Fibroblast of skin of back (primary cell): ENCODE results near the gene ZNRF3.
"Not testable (repeated sequence)": the region's sequence is repeated elsewhere in the genome, so short reads cannot be mapped to it uniquely, and the experiment has no call there.

ENCODE experiments used
- DNase-seq: peaks from one replicate; pipeline ENCODE4 v3.0.0-alpha.2; 2013

The ZNRF3 gene

GRCh38 chr22:28985581-28986290 lies 102.4 kb downstream of the ZNRF3 start:
- DNase-seq: no peak

- no peak for DNase-seq
Measured at GRCh38 chr22:28986366-28986765, 103.0 kb downstream of the ZNRF3 start.

- DNase-seq: no peak
Measured at GRCh38 chr22:28988457-28988856, 105.1 kb downstream of the ZNRF3 start.

GRCh38 chr22:28989035-28989464 lies 105.7 kb downstream of the ZNRF3 start:
- DNase-seq: no peak

- DNase-seq: no peak
Measured at GRCh38 chr22:28989484-28989883, 106.1 kb downstream of the ZNRF3 start.

GRCh38 chr22:28989912-28990311 lies 106.5 kb downstream of the ZNRF3 start:
- no peak for DNase-seq

- no peak for DNase-seq
Measured at GRCh38 chr22:28992565-28993356, 109.4 kb downstream of the ZNRF3 start.

GRCh38 chr22:28994522-28994921 lies 111.2 kb downstream of the ZNRF3 start:
- DNase-seq: no peak

- DNase-seq: no peak
Measured at GRCh38 chr22:28995551-28995950, 112.2 kb downstream of the ZNRF3 start.

GRCh38 chr22:28997342-28997741 lies 114.0 kb downstream of the ZNRF3 start:
- DNase-seq: no peak

- no peak for DNase-seq
Measured at GRCh38 chr22:28998681-28999080, 115.3 kb downstream of the ZNRF3 start.

- no peak for DNase-seq
Measured at GRCh38 chr22:28999510-28999909, 116.1 kb downstream of the ZNRF3 start.

GRCh38 chr22:28999919-29000556 lies 116.7 kb downstream of the ZNRF3 start:
- DNase-seq: peak; percentile 50

GRCh38 chr22:29000641-29001040 lies 117.3 kb downstream of the ZNRF3 start:
- DNase-seq: no peak

- no peak for DNase-seq
Measured at GRCh38 chr22:29002603-29003002, 119.2 kb downstream of the ZNRF3 start.

GRCh38 chr22:29003552-29003951 lies 120.2 kb downstream of the ZNRF3 start:
- no peak for DNase-seq

GRCh38 chr22:29003975-29004646 lies 120.7 kb downstream of the ZNRF3 start:
- no peak for DNase-seq

GRCh38 chr22:29004647-29005371 lies 121.4 kb downstream of the ZNRF3 start:
- DNase-seq: no peak

- DNase-seq: not testable (repeated sequence)
Measured at GRCh38 chr22:29005754-29006153, 122.4 kb downstream of the ZNRF3 start.

- DNase-seq: no peak
Measured at GRCh38 chr22:29006346-29006745, 123.0 kb downstream of the ZNRF3 start.

GRCh38 chr22:29009148-29009547 lies 125.8 kb downstream of the ZNRF3 start:
- DNase-seq: peak; percentile 40
